ENCODE results near the gene ZNF236. TPM values are rescaled to one million over a fixed set of nuclear protein-coding genes. Genes with fewer than 3 reads are reported as not detected.
"Not testable (repeated sequence)": the region's sequence is repeated elsewhere in the genome, so short reads cannot be mapped to it uniquely, and the experiment has no call there.

The ZNF236 gene
- total RNA-seq, 1 donor from 2014 or later: 9.7 TPM

DNA sequence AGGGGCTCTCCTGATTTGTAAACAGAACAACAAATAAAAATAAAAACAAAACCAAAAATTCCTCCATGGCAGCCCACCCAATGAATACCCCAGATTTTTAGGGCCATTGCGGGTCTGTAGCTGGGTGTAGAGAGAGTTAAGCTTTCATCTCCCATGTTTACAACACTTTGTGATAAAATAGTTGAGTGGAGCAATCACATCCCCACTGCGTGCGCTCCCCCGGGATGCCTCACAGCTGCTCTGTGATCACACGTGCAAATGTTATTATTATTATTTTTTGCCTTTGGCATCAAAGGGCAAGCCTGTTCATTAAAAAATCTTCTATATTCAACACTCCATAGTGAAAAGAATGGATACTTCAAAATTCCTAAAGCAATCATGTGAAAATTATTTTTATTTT is 192.2 kb downstream of the ZNF236 start:
- H3K4me3 ChIP-seq: no peak overlapping the region
- TF ChIP-seq, protein P1, sequence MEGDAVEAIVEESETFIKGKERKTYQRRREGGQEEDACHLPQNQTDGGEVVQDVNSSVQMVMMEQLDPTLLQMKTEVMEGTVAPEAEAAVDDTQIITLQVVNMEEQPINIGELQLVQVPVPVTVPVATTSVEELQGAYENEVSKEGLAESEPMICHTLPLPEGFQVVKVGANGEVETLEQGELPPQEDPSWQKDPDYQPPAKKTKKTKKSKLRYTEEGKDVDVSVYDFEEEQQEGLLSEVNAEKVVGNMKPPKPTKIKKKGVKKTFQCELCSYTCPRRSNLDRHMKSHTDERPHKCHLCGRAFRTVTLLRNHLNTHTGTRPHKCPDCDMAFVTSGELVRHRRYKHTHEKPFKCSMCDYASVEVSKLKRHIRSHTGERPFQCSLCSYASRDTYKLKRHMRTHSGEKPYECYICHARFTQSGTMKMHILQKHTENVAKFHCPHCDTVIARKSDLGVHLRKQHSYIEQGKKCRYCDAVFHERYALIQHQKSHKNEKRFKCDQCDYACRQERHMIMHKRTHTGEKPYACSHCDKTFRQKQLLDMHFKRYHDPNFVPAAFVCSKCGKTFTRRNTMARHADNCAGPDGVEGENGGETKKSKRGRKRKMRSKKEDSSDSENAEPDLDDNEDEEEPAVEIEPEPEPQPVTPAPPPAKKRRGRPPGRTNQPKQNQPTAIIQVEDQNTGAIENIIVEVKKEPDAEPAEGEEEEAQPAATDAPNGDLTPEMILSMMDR (IDR thresholded peaks at IDR 0.05): no peak
- intact Hi-C loops (cut with DNase I): no loop called here

DNA sequence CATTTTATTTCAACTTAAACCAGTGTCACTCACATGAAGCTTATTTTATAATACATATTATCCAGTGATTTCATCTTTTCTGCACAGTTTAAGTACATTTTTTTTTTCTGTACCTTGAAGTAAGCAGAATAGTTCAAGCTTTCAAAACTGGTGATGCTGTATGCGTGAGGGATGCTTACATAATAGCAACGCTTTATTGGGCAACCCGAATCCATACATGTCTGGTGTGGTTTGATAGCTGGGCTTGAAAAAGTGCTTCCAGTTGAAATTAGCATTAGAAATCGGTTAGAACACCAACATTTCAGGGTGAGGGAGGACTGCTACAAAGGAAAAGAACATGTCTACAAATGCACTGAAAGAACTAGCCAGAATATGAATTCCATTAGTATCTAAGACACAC is 192.8 kb downstream of the ZNF236 start:
- TF ChIP-seq, protein P1 (IDR thresholded peaks at IDR 0.05): no peak
- DNase-seq (ENCODE audit: low spot score in 2 of 2): no peak

More for the DNA sequence above, 192.2 kb downstream of the ZNF236 start:
- peaks cover 13 to 15% of the 10 kb centered on the region in 2 donors for H3K36me3 ChIP-seq
- H3K9me3 ChIP-seq: no peaks in the 10 kb centered on the region
- DNase-seq (ENCODE audit: low spot score in 2 of 2): no peak
- H3K27ac ChIP-seq: peak overlapping the region; percentile 25 to 55
- peaks cover 4 to 8% of the 10 kb centered on the region in 2 donors for H3K4me1 ChIP-seq
- no peaks in the 10 kb centered on the region for H3K27me3 ChIP-seq

DNA sequence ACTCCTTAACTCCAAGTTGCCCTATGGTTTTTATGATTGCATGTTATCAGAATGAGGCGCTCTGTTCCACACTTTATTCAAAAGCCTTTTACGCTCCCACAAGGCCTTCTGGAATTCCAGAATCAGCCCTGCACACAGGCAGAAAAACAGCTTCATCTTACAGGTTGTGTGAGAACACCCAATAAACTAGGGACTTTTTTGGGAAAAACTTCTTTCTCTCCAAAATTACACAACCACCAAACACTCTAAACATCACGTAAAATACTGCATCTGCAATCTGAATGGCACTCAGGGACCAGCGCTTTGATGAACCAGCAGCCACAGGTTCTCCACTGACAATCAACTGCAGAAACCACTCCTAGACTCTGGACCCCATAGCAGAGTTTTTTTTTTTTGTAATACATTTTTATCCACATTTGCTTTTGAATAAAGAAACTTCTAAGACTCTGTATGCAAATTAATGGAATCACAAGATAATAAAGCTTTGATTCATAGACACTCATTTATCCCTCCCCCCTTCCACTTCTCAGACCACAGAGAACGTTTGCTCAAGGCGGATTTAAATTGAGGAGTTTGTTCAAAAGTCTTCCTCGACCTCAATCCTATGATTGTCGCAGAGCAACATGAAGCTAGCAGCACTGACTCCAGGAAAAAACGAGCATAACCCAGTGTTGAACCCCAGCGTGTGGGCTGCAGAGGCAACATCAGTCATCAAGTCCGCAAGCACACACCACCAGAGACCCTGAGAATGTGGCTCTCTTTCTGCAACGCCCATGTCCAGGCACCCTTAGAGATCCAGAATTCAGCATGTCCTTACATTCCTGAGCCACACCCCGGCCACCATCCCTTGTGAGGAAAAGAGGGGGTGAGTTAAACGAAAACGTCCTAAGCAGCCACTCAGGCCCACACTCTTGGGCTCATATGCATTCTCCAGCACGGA is 193.7 kb downstream of the ZNF236 start:
- Histone ChIP-seq H3K9me3 (no peaks in the 10 kb centered on the region), H3K36me3 (peaks cover 9 to 11% of the 10 kb centered on the region in 2 donors), H3K27ac (no peak overlapping the region), H3K4me3 (no peak overlapping the region), H3K27me3 (no peaks in the 10 kb centered on the region), H3K4me1 (peaks cover 4 to 8% of the 10 kb centered on the region in 2 donors)
- intact Hi-C loops (cut with DNase I): no loop called here
- TF ChIP-seq, protein P1 (IDR thresholded peaks at IDR 0.05): no peak
- DNase-seq (ENCODE audit: low spot score in 2 of 2): no peak

More for the DNA sequence above, 192.8 kb downstream of the ZNF236 start:
- Histone ChIP-seq H3K36me3 (peaks cover 9 to 15% of the 10 kb centered on the region in 2 donors), H3K4me3 (no peak overlapping the region), H3K9me3 (no peaks in the 10 kb centered on the region), H3K4me1 (peaks cover 4 to 8% of the 10 kb centered on the region in 2 donors), H3K27ac (no peak overlapping the region), H3K27me3 (no peaks in the 10 kb centered on the region)
- intact Hi-C loops (cut with DNase I): no loop called here

DNA sequence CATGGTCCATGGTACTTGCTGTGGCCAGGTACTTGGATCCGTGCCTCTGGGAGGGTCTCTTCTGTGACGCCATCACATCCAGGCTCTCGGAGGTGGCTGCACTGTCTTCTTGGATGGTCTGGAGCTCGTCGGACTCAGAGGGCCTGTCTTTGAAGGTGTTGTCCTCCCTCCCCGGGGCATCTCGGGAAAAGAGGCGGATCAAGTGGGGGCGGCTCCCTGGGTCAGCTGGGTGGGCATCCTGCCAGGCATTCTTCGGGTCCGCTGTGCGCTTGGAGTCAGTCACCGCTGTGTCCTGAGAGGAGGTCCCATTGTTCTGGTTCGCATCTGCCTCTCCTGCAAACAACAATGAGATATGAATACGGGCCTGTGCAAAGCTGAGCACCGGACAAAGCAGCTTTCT is 194.6 kb downstream of the ZNF236 start:
- DNase-seq (ENCODE audit: low spot score in 2 of 2): no peak
- Histone ChIP-seq H3K4me1 (peaks cover 4 to 8% of the 10 kb centered on the region in 2 donors), H3K27ac (no peak overlapping the region), H3K4me3 (no peak overlapping the region), H3K36me3 (peaks cover 8 to 9% of the 10 kb centered on the region in 2 donors), H3K9me3 (no peaks in the 10 kb centered on the region), H3K27me3 (no peaks in the 10 kb centered on the region)
- intact Hi-C loops (cut with DNase I): no loop called here
- TF ChIP-seq, protein P1 (IDR thresholded peaks at IDR 0.05): no peak

DNA sequence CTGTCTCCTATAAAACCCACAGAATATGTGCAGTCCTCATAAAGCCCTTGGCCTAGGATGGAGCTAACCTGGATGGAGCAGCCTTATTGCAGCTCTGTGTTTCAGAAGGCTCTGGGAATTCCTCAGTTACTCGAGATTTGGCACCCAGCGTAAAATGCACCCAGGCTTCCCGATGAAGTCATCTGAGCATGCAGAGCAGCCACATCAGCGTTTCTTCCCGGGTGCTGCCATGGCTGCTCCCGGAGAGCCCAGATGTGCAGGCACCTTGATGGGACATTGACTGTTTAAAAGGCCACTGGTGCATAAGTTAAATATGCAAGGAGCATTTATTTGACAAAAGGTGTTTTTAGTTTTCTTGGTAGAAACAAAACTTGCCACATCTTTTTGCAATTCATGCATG is 195.0 kb downstream of the ZNF236 start:
- Histone ChIP-seq H3K27me3 (no peaks in the 10 kb centered on the region), H3K4me3 (no peak overlapping the region), H3K36me3 (peaks cover 7 to 8% of the 10 kb centered on the region in 2 donors), H3K4me1 (peaks cover 4 to 8% of the 10 kb centered on the region in 2 donors), H3K27ac (no peak overlapping the region), H3K9me3 (no peaks in the 10 kb centered on the region)
- TF ChIP-seq, protein P1 (IDR thresholded peaks at IDR 0.05): no peak
- intact Hi-C loops (cut with DNase I): no loop called here
- no peak for DNase-seq (ENCODE audit: low spot score in 2 of 2)

DNA sequence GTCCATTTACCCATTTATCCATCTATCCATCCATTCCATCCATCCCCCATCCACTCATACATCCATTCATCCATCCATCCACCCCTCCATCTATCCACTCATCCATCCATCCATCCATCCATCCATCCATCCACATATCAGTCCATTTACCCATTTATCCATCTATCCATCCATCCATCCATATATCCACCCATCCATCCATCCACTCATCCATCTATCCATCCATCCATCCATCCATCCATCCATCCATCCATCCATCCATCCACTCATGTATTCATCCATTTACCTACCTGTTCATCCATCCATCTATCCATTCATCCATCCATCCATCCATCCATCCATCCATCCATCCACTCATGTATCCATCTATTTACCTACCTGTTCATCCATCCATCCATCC is 196.3 kb downstream of the ZNF236 start:
- DNase-seq (ENCODE audit: low spot score in 2 of 2): not testable (repeated sequence)

More for the DNA sequence above, 196.3 kb downstream of the ZNF236 start:
- H3K27me3 ChIP-seq; intact Hi-C loops (cut with DNase I); H3K4me1 ChIP-seq; H3K36me3 ChIP-seq; H3K27ac ChIP-seq; H3K4me3 ChIP-seq; H3K9me3 ChIP-seq: not testable (repeated sequence)

Measured in ascending aorta (tissue), 2 donors.